ENCODE measurements around the gene ZBTB20. TPM values are rescaled to one million over a fixed set of nuclear protein-coding genes. Genes with fewer than 3 reads are reported as not detected.
A peak's percentile ranks its signal among the peaks of the same experiment; 100 is the strongest.

ZBTB20 gene
- total and polyA plus RNA-seq, 2 donors (not counting 1 experiment from before 2014, with no cell fraction given): 4.0 to 123 TPM

GRCh38 chr3:114586119-114586518 lies 561.0 kb downstream of the ZBTB20 start:
- no peaks in the 10 kb centered on the region for H3K4me1 ChIP-seq (ENCODE audit: control insufficient read depth in 2 of 2, insufficient read depth in 2 of 2, low read length in 2 of 2)
- POLR2A ChIA-PET: no interaction called here

DNA sequence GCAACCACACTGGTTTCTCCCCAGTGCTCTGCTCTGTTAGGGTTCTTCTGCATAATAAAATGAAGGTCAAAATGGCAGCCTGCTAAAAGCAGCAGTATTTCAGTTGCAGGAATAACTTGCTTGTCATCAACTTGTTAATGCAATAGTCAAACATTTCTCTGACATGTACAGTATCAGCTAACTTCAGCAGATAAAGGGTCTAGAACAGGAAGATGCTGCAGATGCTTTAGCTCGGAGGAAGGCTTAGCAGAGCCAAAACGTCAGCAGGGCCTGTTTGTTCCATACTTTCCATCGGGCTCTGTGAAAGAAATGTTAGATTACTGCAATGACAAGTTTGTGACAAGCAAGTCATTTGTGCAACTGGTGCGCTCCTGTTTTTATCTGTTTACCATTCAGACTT lies 561.4 kb downstream of the ZBTB20 start:
- no peak overlapping the region for H2AFZ ChIP-seq (ENCODE audit: insufficient read depth, low read depth, low read length, poor library complexity, severe bottlenecking)
- TF ChIP-seq CTCF (IDR thresholded peaks at IDR 0.05): no peak
- TF ChIP-seq EZH2 (IDR thresholded peaks at IDR 0.05; ENCODE audit: borderline replicate concordance, insufficient read depth, low read depth, low read length, poor library complexity, severe bottlenecking): no peak
- H3K4me3 ChIP-seq (ENCODE audit: control extremely low read depth in 1 of 5, extremely low read depth in 1 of 5, insufficient read depth in 1 of 5, low read depth in 2 of 5, low read length in 4 of 5): no peak overlapping the region
- ChIA-PET POLR2A (no interaction called here), CTCF (interaction anchor here (0.6 to 2.8 kb wide), 8 partner anchors 10 to 203 kb away, joined by 3 to 13 read pairs (median 6); no protein-coding TSS in a partner anchor)
- H3K4me1 Mint-ChIP-seq: peaks cover 29% of the 10 kb centered on the region
- no peak overlapping the region for H3K27ac ChIP-seq (ENCODE audit: low read length in 2 of 2)
- peak overlapping the region; percentile 28 for H3K27ac Mint-ChIP-seq
- H4K20me1 ChIP-seq (ENCODE audit: control insufficient read depth, insufficient read depth, low read length, poor library complexity, severe bottlenecking): no peaks in the 10 kb centered on the region
- H3K27me3 ChIP-seq (replicated peaks in 1 of 4; ENCODE audit: control extremely low read depth in 1 of 4, control insufficient read depth in 3 of 4, insufficient read depth in 4 of 4, low read length in 3 of 4): no peaks in the 10 kb centered on the region
- no peaks in the 10 kb centered on the region for H3K79me2 ChIP-seq (ENCODE audit: control insufficient read depth, insufficient read depth, low read length)
- H3K4me2 ChIP-seq (replicated peaks; ENCODE audit: low read depth, low read length, poor library complexity, severe bottlenecking): no peak overlapping the region
- H3K9ac ChIP-seq (ENCODE audit: low read length): no peak overlapping the region
- no peak overlapping the region for H3K4me3 Mint-ChIP-seq
- H3K4me1 ChIP-seq (ENCODE audit: control insufficient read depth in 2 of 2, insufficient read depth in 2 of 2, low read length in 2 of 2): no peaks in the 10 kb centered on the region
- H3K27me3 Mint-ChIP-seq: no peaks in the 10 kb centered on the region
- DNase-seq: no peak
- H3K36me3 ChIP-seq (replicated peaks in 1 of 2; ENCODE audit: control extremely low read depth in 1 of 2, control insufficient read depth in 1 of 2, extremely low read depth in 1 of 2, insufficient read depth in 2 of 2, low read length in 1 of 2): no peaks in the 10 kb centered on the region
- H3K9me3 ChIP-seq (ENCODE audit: control extremely low read depth in 1 of 3, control insufficient read depth in 2 of 3, insufficient read depth in 1 of 3, low read length in 2 of 3): no peaks in the 10 kb centered on the region
- no peaks in the 10 kb centered on the region for H3K9me3 Mint-ChIP-seq (ENCODE audit: insufficient read depth)
- no peak for ATAC-seq (ENCODE audit: low read depth)
- intact Hi-C loops (cut with micrococcal nuclease): loop anchor here (2.0 to 10.0 kb wide), 2 partner anchors 203 to 431 kb away; no protein-coding TSS in a partner anchor
- 100% methylated on average over 4 of the region's 4 CpGs for WGBS (ENCODE audit: insufficient coverage)

More at GRCh38 chr3:114586119-114586518, 561.0 kb downstream of the ZBTB20 start:
- H3K27ac Mint-ChIP-seq: peak overlapping the region; percentile 11
- H3K9me3 Mint-ChIP-seq (ENCODE audit: insufficient read depth): no peaks in the 10 kb centered on the region
- CTCF ChIA-PET: interaction anchor here (1.9 to 2.8 kb wide), 2 partner anchors 168 to 202 kb away, joined by 10 to 13 read pairs; no protein-coding TSS in a partner anchor
- H3K4me3 Mint-ChIP-seq: no peak overlapping the region
- H3K4me3 ChIP-seq (ENCODE audit: control extremely low read depth in 1 of 5, extremely low read depth in 1 of 5, insufficient read depth in 1 of 5, low read depth in 2 of 5, low read length in 4 of 5): no peak overlapping the region
- TF ChIP-seq EZH2 (IDR thresholded peaks at IDR 0.05; ENCODE audit: borderline replicate concordance, insufficient read depth, low read depth, low read length, poor library complexity, severe bottlenecking): no peak
- TF ChIP-seq CTCF (IDR thresholded peaks at IDR 0.05): no peak
- ATAC-seq (ENCODE audit: low read depth): no peak
- no peaks in the 10 kb centered on the region for H3K27me3 ChIP-seq (replicated peaks in 1 of 4; ENCODE audit: control extremely low read depth in 1 of 4, control insufficient read depth in 3 of 4, insufficient read depth in 4 of 4, low read length in 3 of 4)
- intact Hi-C loops (cut with micrococcal nuclease): loop anchor here (10.0 kb wide), 1 partner anchor 431 kb away; no protein-coding TSS in a partner anchor
- H3K27ac ChIP-seq (ENCODE audit: low read length in 2 of 2): no peak overlapping the region
- no peaks in the 10 kb centered on the region for H3K79me2 ChIP-seq (ENCODE audit: control insufficient read depth, insufficient read depth, low read length)
- no CpG with 5 or more reads among the region's 1 CpG for WGBS (ENCODE audit: insufficient coverage)
- H3K4me1 Mint-ChIP-seq: peaks cover 29% of the 10 kb centered on the region
- H3K4me2 ChIP-seq (replicated peaks; ENCODE audit: low read depth, low read length, poor library complexity, severe bottlenecking): no peak overlapping the region
- no peak for DNase-seq
- H4K20me1 ChIP-seq (ENCODE audit: control insufficient read depth, insufficient read depth, low read length, poor library complexity, severe bottlenecking): no peaks in the 10 kb centered on the region
- no peaks in the 10 kb centered on the region for H3K36me3 ChIP-seq (replicated peaks in 1 of 2; ENCODE audit: control extremely low read depth in 1 of 2, control insufficient read depth in 1 of 2, extremely low read depth in 1 of 2, insufficient read depth in 2 of 2, low read length in 1 of 2)
- H3K27me3 Mint-ChIP-seq: no peaks in the 10 kb centered on the region
- no peak overlapping the region for H3K9ac ChIP-seq (ENCODE audit: low read length)
- H2AFZ ChIP-seq (ENCODE audit: insufficient read depth, low read depth, low read length, poor library complexity, severe bottlenecking): no peak overlapping the region
- no peaks in the 10 kb centered on the region for H3K9me3 ChIP-seq (ENCODE audit: control extremely low read depth in 1 of 3, control insufficient read depth in 2 of 3, insufficient read depth in 1 of 3, low read length in 2 of 3)

Data from B cell (primary cell).